ENCODE results near the gene SMARCA4.

The SMARCA4 gene

GRCh38 chr19:11106477-11106876 lies 145.6 kb downstream of the SMARCA4 start:
- no peak for DNase-seq

DNA sequence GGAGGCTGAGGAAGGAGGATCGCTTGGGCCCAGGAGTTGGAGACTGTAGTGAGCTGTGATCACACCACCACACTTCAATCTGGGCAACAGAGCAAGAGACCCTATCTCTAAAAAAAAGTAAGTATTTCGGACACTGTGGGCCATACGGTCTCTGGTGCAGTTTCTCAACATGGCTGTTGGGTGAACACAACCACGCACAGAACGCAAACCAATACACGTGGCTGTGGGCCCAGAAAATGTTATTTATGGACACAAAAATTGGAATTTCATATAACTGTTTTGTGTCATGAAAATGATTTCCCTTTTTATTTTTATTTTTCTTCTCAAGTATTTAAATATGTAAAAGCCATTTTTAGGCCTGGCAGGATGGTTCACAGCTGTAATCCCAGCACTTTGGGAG lies 147.9 kb downstream of the SMARCA4 start:
- no peak for DNase-seq

- DNase-seq: no peak
Observed at GRCh38 chr19:11111117-11111770, 150.4 kb downstream of the SMARCA4 start.

GRCh38 chr19:11111771-11112144 lies 150.9 kb downstream of the SMARCA4 start:
- DNase-seq: no peak

Data from NCI-H2081 (cell line).